CD4-positive, alpha-beta T cell treated with Interleukin-4 for 4 hours (primary cell): ENCODE measurements around the gene DHX57.

Experiments used
- DNase-seq: peaks from one replicate; pipeline ENCODE4 v3.0.0-alpha.2; 2020

The DHX57 gene

GRCh38 chr2:38750011-38750890 lies 125.5 kb downstream of the DHX57 start:
- peak; percentile 51 for DNase-seq

- no peak for DNase-seq
These were observed 126.6 kb downstream of the DHX57 start for GRCh38 chr2:38748943-38749804.

- no peak for DNase-seq
These were observed 127.3 kb downstream of the DHX57 start for GRCh38 chr2:38748391-38748790.

- DNase-seq: no peak
These were observed 127.9 kb downstream of the DHX57 start for GRCh38 chr2:38747819-38748218.
